Activated CD8-positive, alpha-beta memory T cell treated with anti-CD3 and anti-CD28 coated beads, Interleukin-2, amount 50 U/mL, for 1 hour (primary cell): ENCODE data around the gene TNPO3.

Experiments
- DNase-seq: peaks from one replicate; pipeline ENCODE4 v3.0.0-alpha.2; 2020; ENCODE audit errors: extremely low read depth

The TNPO3 gene

GRCh38 chr7:129054438-129055293, at the start of gene TNPO3:
TSS of gene TNPO3 (minus strand) at chr7:129055111. CDS start at chr7:129054770, 341 bp downstream.
- peak; percentile 79 for DNase-seq

- no peak for DNase-seq
These were observed 48.8 kb upstream of the TNPO3 start for GRCh38 chr7:129103561-129104324.

- no peak for DNase-seq
These were observed 46.8 kb upstream of the TNPO3 start for GRCh38 chr7:129101746-129102145.

DNA sequence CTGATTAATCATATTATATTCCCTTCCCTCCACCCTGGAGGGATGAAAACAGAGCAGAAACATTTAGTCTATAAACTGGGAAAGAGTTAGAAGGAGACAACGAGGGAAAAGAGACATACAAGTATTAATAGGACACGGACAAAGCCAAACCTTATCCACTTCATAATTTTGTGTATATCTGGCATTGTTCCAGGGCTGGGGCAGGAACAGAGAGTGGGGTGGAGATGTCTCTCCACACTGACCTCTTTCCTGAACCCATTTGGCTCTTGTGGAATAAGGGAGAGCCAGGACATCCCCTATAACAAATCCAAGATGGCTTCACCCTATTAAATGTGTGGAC, 45.9 kb upstream of the TNPO3 start:
- no peak for DNase-seq

- no peak for DNase-seq
These were observed 43.6 kb upstream of the TNPO3 start for GRCh38 chr7:129098409-129099084.

DNA sequence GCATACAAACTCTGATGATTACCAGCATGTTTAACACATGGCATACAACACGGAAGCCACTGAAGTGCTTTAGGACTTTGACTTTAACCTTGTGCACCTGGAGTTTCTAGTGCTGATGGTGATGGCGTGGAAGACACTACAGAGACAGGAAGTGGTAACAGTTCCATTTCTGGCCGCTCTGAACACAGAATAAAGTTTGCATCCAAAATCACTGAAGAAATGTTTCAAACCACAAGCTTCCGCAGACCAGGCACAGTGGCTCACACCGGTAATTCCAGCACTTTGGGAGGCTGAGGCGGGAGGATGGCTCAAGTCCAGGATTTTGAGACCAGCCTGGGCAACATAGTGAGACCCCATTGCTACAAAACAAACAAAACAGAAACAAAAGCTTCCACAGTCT, 40.3 kb upstream of the TNPO3 start:
- DNase-seq: no peak

DNA sequence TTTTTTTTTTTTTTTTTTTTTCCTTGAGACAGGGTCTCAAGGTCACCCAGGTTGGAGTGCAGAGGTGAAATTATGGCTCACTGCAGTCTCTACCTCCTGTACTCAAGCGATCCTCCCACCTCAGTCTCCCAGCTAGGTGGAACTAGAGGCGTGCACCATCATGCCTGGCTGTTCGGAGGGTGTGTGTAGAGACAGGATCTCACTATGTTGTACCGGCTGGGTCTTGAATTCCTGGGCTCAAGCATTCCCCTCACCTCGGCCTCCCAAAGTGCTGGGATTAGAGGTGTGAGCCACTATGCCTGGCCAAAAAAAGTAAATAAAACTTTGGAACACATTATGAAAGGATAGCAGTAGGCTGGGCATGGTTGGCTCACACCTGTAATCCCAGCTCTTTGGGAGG, 39.6 kb upstream of the TNPO3 start:
- DNase-seq: no peak

DNA sequence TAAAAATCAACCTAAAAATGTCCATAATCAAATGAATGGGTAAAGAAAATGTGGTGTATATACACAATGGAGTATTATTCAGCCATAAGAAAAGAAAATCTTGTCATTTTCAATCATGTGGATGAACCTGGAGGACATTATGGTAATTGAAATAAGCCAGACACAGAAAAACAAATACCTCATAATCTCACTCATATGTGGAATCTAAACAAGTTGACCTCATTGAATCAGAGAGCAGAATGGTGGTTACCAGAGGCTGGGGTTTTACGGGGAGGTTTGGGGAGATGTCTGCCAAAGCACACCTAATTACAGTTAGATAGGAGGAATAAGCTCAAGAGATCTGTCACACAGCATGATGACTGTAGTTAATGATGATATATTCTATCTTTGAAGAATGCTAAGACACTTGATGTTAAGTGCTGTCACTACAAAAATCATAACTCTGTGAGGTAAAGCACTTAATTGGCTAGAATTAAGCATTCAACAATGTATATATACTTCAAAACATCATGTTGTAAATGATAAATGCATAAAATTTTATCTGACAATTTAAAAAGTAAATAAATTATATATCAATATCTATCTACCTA, 39.1 kb upstream of the TNPO3 start:
- no peak for DNase-seq

GRCh38 chr7:129091484-129092002, 36.6 kb upstream of the TNPO3 start:
- peak; percentile 50 for DNase-seq

DNA sequence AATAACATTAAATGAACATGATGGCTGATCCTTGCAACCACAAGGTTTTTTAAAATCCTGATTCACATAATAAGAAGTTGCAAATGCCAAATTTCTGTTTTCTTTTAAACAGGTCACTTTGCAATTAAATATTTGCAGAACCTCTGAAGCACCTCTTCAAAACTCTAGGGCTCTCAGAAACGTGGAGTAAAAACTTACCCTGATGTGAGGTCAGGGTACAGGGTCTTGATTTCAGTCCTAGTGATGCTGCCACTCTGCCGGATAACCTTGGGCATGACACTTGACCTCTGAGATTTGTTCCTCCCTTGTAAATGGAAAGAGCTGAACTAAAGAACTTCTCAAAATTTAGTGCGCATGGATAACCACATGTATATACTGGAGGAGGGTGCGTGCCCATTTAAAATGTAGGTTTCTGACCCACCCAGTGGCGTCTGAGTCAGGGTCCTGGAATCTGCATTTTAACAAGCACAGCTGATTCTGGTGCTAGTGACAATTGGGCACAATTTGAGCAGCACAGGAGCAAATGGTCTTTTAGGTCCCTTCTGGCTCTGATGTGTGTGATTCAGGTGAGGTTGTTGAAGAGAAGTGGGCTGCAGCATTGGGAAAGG, 35.5 kb upstream of the TNPO3 start:
- no peak for DNase-seq

GRCh38 chr7:129089521-129090212, 34.8 kb upstream of the TNPO3 start:
- no peak for DNase-seq

GRCh38 chr7:129084801-129085551, 30.1 kb upstream of the TNPO3 start:
- DNase-seq: no peak

GRCh38 chr7:129083525-129083924, 28.6 kb upstream of the TNPO3 start:
- DNase-seq: no peak

- no peak for DNase-seq
These were observed 23.5 kb upstream of the TNPO3 start for GRCh38 chr7:129078455-129078854.

DNA sequence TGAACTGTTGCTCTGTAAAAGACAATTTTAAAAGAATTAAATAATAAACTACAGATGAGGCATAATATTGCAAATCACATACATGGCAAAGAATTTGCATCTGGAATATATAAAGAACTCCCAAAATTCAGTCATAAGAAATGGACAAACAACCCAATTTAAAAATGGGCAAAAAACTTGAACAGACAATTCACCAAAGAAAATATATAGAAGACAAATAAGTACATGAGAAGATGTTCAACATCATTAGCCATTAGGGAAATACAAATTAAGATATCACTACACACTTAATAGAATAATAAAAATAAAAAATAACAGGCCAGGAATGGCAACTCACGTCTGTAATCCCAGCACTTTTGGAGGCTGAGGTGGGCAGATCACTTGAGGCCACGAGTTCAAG, 22.0 kb upstream of the TNPO3 start:
- no peak for DNase-seq

GRCh38 chr7:129074994-129075393, 20.1 kb upstream of the TNPO3 start:
- DNase-seq: no peak

- no peak for DNase-seq
These were observed 19.5 kb upstream of the TNPO3 start for GRCh38 chr7:129074361-129074871.

DNA sequence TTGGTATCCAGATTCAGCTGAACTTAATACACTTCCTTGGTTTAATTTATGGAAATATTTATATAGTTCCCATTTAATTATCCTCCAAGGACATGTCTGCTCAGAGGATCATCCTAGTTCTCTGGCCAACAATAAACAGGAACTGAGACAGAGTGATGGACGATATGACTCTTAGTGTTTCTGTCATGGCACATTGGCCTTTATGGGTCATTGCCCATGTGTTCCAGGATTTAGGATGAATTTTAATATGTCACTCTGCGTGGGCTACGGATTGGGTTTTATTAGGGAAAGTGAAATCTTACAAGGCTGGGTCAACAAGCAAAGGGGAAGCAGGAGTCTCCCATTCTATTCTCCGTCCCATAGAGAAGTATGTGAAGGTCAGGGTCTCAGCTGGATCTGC, 18.8 kb upstream of the TNPO3 start:
- no peak for DNase-seq

DNA sequence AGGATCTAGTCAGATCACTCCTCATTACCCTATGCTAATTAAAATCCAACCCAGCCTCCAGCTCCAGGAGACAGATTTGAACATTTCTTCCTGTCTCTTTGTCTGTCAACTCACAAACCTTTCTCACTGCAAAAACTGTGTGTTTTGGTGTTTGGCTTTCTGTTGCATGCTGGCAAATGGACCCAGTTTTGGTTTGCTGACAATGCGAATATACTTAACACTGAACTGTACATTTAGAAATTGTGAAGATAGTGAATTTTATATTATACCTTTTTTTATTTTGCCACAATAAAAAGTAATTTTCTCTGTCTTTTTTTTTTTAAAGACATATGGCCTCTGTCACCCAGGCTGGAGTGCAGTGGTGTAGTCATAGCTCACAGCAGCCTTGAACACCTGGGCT, 18.3 kb upstream of the TNPO3 start:
- DNase-seq: no peak

GRCh38 chr7:129072479-129073011, 17.6 kb upstream of the TNPO3 start:
- no peak for DNase-seq
